HG03439 (cell line): ENCODE measurements around the gene SSBP1.
"Not testable (repeated sequence)": the region's sequence is repeated elsewhere in the genome, so short reads cannot be mapped to it uniquely, and the experiment has no call there.

Experiments
- ATAC-seq: cut with Tn5 transposase; IDR thresholded peaks from one replicate; pipeline ENCODE4 v1.9.1; 2021; ENCODE audit warnings: mild to moderate bottlenecking, moderate library complexity; ENCODE audit not compliant: unreplicated experiment

SSBP1 gene

GRCh38 chr7:141709318-141709717 is 28.8 kb upstream of the SSBP1 start:
- ATAC-seq, result no peak

DNA sequence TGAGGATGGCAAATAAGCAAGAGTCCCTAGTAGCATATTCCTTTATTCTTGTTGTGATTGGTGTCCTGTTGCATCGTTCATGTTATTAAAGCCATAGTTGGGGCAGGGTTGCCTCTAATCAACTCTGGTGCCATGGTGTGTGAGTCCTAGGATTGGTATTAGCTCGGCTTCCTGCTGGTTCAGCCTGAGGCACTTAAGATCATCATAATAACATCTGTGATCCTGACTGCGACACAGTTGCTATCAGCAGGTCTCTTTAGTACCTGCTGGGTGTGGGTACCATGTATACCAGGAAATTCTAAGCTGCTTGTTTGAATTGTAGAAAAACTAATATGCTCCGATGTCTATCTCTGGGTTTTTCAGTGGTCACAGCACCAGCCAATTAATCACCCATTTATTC is 28.4 kb upstream of the SSBP1 start:
- ATAC-seq, result no peak

GRCh38 chr7:141710301-141710700 is 27.9 kb upstream of the SSBP1 start:
- no peak for ATAC-seq

DNA sequence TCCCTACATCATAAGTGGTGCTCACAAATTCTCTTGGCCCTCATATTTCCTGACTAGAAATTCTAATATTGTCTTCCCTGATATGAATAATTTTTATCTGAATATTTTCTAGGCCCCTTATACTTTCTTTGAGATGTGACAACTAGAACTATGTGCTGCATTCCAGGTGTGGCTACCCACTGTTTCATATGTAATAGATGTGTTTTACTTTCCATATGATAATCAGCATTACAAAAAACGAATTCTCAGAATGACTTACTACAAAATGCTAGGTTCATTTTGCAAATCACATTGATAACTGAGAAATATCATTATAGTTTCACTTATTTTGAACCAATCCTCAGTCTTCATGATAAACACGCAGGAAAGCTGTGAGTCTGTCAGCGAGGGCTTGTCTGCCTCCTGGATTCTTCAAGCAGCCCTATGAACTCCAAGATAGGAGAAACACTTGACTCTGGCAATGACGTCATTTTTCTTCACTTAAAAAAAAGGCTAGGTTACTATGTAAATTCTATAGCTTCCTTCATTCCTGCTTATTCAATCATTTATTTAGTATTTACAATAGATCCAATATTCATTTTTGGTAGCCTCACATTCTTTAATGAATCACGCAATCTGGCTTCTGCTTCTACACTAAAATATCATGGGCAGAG is 25.4 kb upstream of the SSBP1 start:
- ATAC-seq, result no peak

- ATAC-seq, result no peak
Observed at GRCh38 chr7:141713890-141714289, 24.3 kb upstream of the SSBP1 start.

DNA sequence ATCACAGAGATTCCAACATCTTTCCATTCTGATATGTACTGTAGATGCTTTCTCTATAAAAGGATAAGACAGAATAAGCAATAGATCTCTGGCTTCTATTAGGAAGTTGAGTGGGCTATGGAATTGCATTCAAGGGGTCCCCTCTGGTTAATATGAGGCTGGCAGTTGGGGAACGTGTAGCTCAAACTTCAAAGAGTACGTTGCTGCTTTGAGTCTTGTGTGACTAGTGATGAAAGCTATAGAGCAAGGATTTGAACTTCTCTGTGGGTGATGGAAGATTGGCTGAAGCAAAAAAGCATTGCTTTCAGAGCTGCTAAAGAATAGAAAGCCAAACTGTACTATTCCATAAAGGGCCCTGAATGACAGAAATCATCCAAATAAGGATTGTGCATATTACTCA is 23.6 kb upstream of the SSBP1 start:
- ATAC-seq, result no peak

GRCh38 chr7:141715018-141715417 is 23.1 kb upstream of the SSBP1 start:
- no peak for ATAC-seq

DNA sequence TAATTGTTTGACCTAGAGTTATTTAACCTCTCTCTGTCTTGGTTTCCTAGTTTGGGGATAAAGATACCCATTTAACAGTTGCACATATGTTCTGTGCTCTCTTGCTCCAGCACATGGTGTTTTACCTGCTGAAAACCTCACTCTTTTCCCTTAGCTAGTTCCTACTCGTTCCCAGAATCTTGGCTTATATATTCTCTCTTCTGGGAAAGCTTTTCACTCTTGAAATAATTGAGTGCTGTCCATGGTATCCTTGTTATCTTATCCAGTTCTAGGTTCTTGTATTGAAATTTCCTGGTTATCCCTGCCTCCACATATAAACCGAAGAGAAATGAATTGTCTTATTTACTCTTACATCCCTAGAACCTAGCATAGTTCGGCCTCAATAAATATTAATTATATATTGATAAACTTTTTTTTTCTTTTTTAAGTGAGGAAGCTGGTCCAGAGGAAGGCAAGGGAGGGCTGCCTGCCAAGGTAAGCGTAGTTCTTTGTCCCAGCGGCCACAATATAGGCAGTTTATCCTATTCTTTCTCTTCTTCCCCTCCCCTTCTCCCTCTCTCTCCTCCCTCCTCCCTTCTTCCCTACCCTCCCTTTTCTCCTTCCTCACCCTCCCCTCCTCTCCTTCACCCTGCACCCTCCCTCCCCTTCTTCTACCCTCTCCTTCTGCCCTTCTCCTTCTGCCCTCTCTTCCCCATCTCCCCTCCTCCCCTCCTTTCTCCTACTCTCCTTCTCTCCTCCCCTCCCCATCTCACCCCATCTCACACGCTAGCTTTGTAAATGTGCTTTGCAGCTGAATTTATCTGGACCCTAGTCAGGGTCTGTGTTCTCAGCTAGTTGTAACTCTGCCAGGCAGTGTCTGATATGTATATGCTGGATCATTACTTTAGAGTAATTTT is 22.1 kb upstream of the SSBP1 start:
- ATAC-seq, result no peak

- ATAC-seq, result no peak
Observed at GRCh38 chr7:141717450-141717849, 20.7 kb upstream of the SSBP1 start.

DNA sequence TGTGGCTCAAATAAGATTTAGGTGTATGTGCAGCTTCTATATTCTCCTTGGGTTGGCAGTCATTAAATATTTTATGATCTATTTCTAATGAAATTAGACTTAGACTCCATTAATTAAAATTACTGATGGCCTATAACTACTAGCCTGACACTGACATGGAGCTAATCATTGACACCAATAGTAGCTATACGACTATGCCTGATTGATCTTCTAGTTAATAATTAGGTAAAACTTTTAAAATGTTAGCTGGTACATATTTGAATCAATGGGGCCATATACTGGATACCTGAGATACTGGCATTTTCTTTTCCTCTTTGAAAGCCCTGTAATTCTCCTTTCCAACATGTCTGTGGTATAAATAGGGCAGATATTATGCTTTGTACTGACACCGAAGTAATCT is 15.6 kb upstream of the SSBP1 start:
- no peak for ATAC-seq

- no peak for ATAC-seq
Observed at GRCh38 chr7:141729020-141729419, 9.1 kb upstream of the SSBP1 start.

DNA sequence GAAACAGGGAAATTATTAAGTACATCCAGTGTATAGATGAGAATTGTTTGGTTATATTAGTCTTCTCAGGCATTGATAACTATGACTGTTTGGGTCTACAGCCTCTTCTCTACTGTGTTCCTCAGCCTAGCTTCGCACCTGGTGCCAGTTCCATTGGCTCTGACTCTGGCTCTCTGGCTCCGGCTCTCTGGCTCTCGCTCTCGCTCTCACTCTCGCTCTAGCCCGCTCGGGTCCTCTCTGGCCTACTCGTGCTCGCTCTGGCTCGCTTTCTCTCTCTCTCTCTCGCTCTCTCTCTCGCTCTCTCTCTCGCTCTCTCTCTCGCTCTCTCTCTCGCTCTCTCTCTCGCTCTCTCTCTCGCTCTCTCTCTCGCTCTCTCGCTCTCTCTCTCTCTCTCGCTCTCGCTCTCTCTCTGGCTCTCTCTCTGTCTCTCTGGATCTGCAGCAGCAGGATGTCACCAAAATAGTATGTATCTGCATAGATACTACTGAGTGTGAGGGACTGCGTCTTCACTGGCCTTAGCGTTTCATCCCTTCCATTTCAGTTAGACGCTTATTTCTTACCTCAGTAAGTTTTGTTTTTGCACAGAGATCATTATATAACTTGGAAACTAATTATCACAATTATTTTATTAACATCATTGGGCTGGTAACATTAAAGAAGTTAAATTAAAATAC is 6.5 kb upstream of the SSBP1 start:
- no peak for ATAC-seq

- ATAC-seq, result no peak
Observed at GRCh38 chr7:141737118-141737835, 881 bp upstream of the SSBP1 start.

- ATAC-seq, result peak; percentile 39
Observed at GRCh38 chr7:141738592-141739013, 445 bp downstream of the SSBP1 start.

GRCh38 chr7:141739250-141739649 is 1.1 kb downstream of the SSBP1 start:
- ATAC-seq, result no peak

- ATAC-seq, result no peak
Observed at GRCh38 chr7:141742229-141742628, 4.1 kb downstream of the SSBP1 start.

GRCh38 chr7:141744131-141744530 is 6.0 kb downstream of the SSBP1 start:
- ATAC-seq, result no peak

GRCh38 chr7:141748396-141748795 is 10.2 kb downstream of the SSBP1 start:
- no peak for ATAC-seq

DNA sequence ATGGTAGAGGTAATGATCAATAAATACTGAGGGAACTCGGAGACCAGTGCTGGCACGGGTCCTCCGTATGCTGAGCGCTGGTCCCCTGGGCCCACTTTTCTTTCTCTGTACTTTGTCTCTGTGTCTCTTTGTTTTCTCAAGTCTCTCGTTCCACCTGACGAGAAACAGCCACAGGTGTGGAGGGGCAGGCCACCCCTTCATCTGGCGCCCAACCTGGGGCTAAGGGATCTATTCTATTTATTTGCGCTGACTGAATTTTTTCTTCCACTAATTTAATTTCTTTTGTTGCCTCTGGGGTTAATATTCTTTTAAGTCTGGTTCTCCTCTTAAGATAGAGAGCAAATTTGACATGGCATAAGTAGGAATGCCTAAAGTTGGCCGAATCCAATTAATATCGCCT is 13.7 kb downstream of the SSBP1 start:
- not testable (repeated sequence) for ATAC-seq

DNA sequence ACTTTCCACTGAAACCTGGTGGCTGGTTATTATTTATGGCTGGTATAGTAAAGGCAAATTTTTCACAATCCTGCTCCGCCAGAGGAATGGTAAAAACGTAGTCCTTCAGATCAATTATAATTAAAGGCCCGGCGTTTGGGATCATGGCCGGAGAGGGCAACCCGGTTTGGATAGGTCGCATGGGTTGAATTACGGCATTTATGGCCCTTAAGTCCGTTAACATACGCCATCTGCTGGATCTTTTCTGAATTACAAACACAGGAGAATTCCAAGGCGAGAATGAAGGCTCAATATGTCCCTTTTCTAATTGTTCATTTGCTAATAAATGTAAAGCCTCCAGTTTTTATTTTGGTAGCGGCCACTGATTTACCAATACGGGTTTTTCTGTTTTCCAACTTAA is 14.5 kb downstream of the SSBP1 start:
- ATAC-seq, result no peak

- ATAC-seq, result no peak
Observed at GRCh38 chr7:141754939-141755338, 16.8 kb downstream of the SSBP1 start.
